Measurements from ENCODE around the gene PNPLA5. TPM values are rescaled to one million over a fixed set of nuclear protein-coding genes. Genes with fewer than 3 reads are reported as not detected.

Gene PNPLA5
- total and polyA plus RNA-seq, 2 of the 8 experiments (the other 6 are each of a cell fraction or from before 2014, with no cell fraction given) = 3.9 to 6.8 TPM

GRCh38 chr22:43928908-43929307 lies 37.1 kb upstream of the PNPLA5 start (continued):
- TF ChIP-seq HDAC2 (IDR thresholded peaks at IDR 0.05; ENCODE audit: borderline replicate concordance in 1 of 2, low read depth in 2 of 2, low read length in 2 of 2) = no peak
- no peak for TF ChIP-seq HDAC6 (IDR thresholded peaks at IDR 0.05; ENCODE audit: low read depth, low read length)
